BLaER1 treated with 17β-estradiol and CSF1 and Interleukin-3, amounts not matched to agents 10 nM and 100 nM (cell line): Measurements from ENCODE around the gene MRPS12.

Experiments
- H3K27ac ChIP-seq, 11 experiments: shearing (Covaris generic); formaldehyde crosslinking; 2 replicates each; pipeline ENCODE4 v1.8.1; 2022
- H3K27me3 ChIP-seq, 11 experiments: shearing (Covaris generic); formaldehyde crosslinking; 2 replicates each; pipeline ENCODE4 v1.8.1; 2022
- H3K36me3 ChIP-seq, 11 experiments: shearing (Covaris generic); formaldehyde crosslinking; 2 replicates each; pipeline ENCODE4 v1.8.1; 2022
- H3K4me1 ChIP-seq, 10 experiments: shearing (Covaris generic); formaldehyde crosslinking; 2 replicates each; pipeline ENCODE4 v1.8.1; 2022
- H3K4me2 ChIP-seq, 11 experiments: shearing (Covaris generic); formaldehyde crosslinking; 2 replicates each; pipeline ENCODE4 v1.8.1; 2022
- H3K4me3 ChIP-seq, 10 experiments: shearing (Covaris generic); formaldehyde crosslinking; 2 replicates each; pipeline ENCODE4 v1.8.1; 2022
- H3K9ac ChIP-seq, 11 experiments: shearing (Covaris generic); formaldehyde crosslinking; 2 replicates each; pipeline ENCODE4 v1.8.1; 2022
- H3K9me3 ChIP-seq, 11 experiments: shearing (Covaris generic); formaldehyde crosslinking; replicated peaks in 1 of 11; 2 replicates each; pipeline ENCODE4 v1.8.1; 2022
- H4K20me1 ChIP-seq, 11 experiments: shearing (Covaris generic); formaldehyde crosslinking; 2 replicates each; pipeline ENCODE4 v1.8.1; 2022
- Cebpa-rat ChIP-seq, 11 experiments: shearing (Covaris generic); IDR thresholded peaks; 2 replicates each; pipeline ENCODE4 v1.8.1; 2022

The MRPS12 gene

DNA sequence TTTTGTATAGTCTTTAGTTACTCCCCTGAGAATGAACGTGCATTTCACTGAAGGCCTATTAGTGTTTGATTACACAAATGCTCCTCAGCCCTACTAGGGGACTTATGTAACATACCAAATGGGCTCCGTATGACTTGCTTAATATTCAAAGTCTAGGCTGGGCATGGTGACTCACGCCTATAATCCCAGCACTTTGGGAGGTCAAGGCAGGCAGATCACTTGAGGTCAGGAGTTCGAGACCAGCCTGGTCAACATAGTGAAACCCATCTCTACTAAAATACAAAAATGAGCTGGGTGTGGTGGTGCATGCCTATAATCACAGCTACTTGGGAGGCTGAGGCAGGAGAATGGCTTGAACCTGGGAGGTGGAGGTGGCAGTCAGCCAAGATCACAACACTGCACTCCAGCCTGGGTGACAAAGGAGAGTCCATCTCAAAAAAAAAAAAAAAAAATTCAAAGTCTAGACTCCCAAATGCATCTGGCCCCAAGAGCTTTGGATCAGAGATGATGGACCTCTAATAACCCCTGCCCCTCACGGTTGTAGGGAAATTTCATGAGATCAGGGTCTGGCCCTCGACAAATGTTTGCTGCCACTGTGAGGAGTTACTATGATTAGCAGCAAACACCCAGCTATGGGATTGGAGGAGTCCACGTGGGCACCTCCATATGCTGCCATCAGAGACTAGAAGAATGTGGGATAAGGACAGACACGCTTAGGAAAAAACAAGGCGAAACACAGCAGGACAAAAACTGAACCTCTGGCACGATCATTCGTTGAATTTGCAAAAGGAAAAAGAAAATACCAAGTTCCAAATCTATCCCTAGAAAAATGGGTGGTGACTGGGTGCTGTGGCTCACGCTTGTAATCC lies 40.2 kb downstream of the MRPS12 start:
- Histone ChIP-seq H3K27ac (no peak overlapping the region), H3K36me3 (no peaks in the 10 kb centered on the region)

DNA sequence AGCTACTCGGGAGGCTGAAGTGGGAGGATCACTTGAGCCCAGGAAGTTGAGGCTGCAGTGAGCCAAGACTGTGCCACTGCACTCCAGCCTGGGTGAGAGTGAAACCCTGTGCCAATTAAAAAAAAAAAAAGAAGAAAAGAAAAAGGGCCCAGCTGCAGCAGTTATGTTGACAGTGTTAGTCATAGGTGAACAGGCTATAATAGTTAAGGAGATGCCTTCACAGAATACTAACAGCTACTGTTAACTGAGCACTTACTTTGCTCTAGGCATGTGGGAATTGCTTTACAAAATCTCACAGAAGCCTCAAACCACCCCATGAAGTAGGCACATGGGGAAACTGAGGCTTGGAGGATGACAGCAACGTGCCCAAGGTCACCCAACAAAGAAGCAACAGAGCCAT lies 40.9 kb downstream of the MRPS12 start:
- Histone ChIP-seq H3K4me3 (no peak overlapping the region), H3K27me3 (peaks cover 21 to 27% (median 26%) of the 10 kb centered on the region in 11 experiments), H3K9me3 (peaks cover 0 to 8% (median 0%) of the 10 kb centered on the region in 11 experiments; a peak in 2 of 22 replicates), H3K36me3 (no peaks in the 10 kb centered on the region), H3K9ac (no peak overlapping the region), H4K20me1 (no peaks in the 10 kb centered on the region), H3K27ac (no peak overlapping the region), H3K4me1 (peaks cover 0 to 7% (median 0%) of the 10 kb centered on the region in 10 experiments; a peak in 2 of 20 replicates), H3K4me2 (no peak overlapping the region)
- TF ChIP-seq Cebpa-rat (IDR thresholded peaks at IDR 0.05), result no peak

More for the DNA sequence above, 40.2 kb downstream of the MRPS12 start:
- Histone ChIP-seq H3K4me3 (no peak overlapping the region), H4K20me1 (no peaks in the 10 kb centered on the region), H3K9ac (no peak overlapping the region), H3K4me2 (no peak overlapping the region), H3K27me3 (peaks cover 13 to 20% (median 18%) of the 10 kb centered on the region in 11 experiments), H3K4me1 (peaks cover 0 to 7% (median 0%) of the 10 kb centered on the region in 10 experiments; a peak in 2 of 20 replicates), H3K9me3 (peaks cover 0 to 1% (median 0%) of the 10 kb centered on the region in 11 experiments; a peak in 2 of 22 replicates)
- TF ChIP-seq Cebpa-rat (IDR thresholded peaks at IDR 0.05), result no peak

DNA sequence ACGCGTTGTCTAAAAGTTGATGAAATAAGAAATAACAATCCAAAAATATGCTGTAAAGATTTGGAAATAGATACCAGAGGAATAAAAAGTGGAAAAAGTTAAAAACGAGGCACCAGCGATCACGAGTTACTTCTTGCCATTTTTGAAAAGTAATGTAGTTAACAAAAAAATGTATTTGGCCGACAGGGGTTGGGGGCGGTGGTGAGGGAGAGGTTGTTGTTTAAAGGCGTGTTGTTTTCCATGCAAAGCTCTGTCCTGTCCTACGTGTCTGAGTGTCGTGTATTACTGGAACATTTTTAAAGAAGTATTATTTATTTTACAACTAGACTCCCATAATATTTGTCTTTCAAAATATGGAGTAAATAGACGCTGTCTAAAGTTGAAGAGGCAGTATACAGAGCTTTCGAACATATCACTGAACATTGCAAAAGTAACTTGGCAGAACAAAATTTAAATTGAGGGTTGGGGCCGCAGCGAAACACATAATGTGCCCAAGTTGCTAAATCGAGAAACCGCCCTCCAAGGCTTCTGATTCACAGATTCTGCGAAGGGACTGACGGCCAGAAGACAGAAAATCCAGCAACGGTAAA lies 44.0 kb downstream of the MRPS12 start:
- Histone ChIP-seq H3K4me1 (peaks cover 0 to 10% (median 0%) of the 10 kb centered on the region in 10 experiments; a peak in 1 of 20 replicates), H4K20me1 (no peaks in the 10 kb centered on the region), H3K9ac (no peak overlapping the region), H3K36me3 (no peaks in the 10 kb centered on the region), H3K9me3 (peaks cover 3 to 15% (median 7%) of the 10 kb centered on the region in 11 experiments), H3K4me3 (no peak overlapping the region), H3K27ac (no peak overlapping the region), H3K4me2 (no peak overlapping the region), H3K27me3 (peaks cover 21 to 33% (median 27%) of the 10 kb centered on the region in 11 experiments)
- no peak for TF ChIP-seq Cebpa-rat (IDR thresholded peaks at IDR 0.05)

DNA sequence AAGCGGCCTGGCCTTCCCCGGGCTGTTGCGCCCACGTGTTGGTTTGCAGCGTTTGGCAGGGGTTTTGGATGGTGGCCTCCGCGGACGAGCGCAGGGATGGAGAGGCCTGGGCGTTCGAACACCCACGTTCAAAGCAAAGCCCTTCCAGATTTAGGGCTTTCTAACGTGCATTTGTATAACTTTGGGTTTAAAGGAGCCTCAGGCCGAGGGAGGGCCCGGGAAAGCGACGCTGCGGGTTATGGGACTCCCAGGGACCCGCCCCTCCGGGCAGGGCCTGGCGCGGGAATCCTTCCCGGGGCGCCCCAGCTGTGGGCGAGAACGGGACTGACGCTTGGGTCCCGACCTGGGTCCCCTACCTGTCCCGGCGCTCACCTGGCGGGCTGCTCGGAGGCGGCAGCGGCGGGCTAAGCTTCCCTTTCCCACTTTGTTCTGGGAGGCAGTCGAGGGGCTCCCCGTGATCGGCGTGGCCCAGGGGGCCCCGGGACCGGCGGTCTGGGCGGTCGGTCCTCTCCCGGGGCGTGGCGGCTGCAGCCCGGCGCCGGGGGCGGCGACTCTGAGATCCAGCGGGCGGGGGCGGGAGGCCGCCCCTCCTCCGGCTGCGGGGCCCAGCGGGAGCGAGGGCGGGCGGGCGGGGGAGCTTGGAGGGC lies 44.6 kb downstream of the MRPS12 start, which contains the start of gene FBXO17:
Gene FBXO17, minus strand, starts transcription at position 529 of the 647 bp plus-strand sequence. CDS start 25,423 bp downstream, outside the sequence.
- H3K4me3 ChIP-seq, result 0 out of 20 replicates have a peak within 1 kb of the TSS, but pooled peaks of 1 of the 10 experiments have one; percentile 21
- H3K27me3 ChIP-seq, result peaks cover 21 to 33% (median 27%) of the 10 kb centered on the region in 11 experiments
- H3K9me3 ChIP-seq, result peaks cover 9 to 21% (median 14%) of the 10 kb centered on the region in 11 experiments
- H3K27ac ChIP-seq, result no peak within 1 kb of the TSS
- peaks cover 0 to 10% (median 0%) of the 10 kb centered on the region in 10 experiments; a peak in 1 of 20 replicates for H3K4me1 ChIP-seq
- peaks cover 0 to under 1% (median 0%) of the 10 kb centered on the region in 11 experiments; a peak in 1 of 22 replicates for H3K36me3 ChIP-seq
- no peak within 1 kb of the TSS for H3K9ac ChIP-seq
- no peaks in the 10 kb centered on the region for H4K20me1 ChIP-seq
- H3K4me2 ChIP-seq, result peak within 1 kb of the TSS in 4 of 11 experiments; percentile 5 to 55 (median 30); a peak in 7 of 22 replicates
- TF ChIP-seq Cebpa-rat (IDR thresholded peaks at IDR 0.05), result no peak

DNA sequence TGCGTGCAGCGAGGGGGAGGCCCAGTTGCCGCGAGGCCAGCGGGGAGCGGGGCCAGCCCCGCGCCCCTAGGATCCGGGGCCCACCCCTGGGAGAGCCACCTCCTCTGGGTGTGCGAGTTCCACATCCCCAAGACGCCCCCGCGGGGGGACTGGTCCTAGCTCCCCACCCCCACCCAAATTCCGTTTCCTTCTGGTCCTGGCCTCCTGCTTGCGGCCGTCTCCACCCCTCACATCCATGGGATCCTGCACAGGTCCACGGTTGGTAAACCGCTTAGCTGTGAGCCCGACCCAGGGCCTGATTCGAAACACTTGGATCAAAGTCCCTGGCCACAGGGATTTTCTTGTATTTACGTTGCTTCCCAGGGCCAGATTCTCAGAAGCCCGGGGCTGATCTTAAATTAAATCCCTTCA lies 45.1 kb downstream of the MRPS12 start:
- Histone ChIP-seq H3K4me2 (0 out of 22 replicates have a peak overlapping the region, but pooled peaks of 1 of the 11 experiments have one; percentile 29), H3K4me1 (peaks cover 0 to 10% (median 0%) of the 10 kb centered on the region in 10 experiments; a peak in 1 of 20 replicates), H3K27ac (no peak overlapping the region), H3K9me3 (peaks cover 14 to 27% (median 19%) of the 10 kb centered on the region in 11 experiments), H3K4me3 (no peak overlapping the region), H3K36me3 (peaks cover 0 to 6% (median 0%) of the 10 kb centered on the region in 11 experiments; a peak in 2 of 22 replicates), H3K9ac (no peak overlapping the region), H4K20me1 (no peaks in the 10 kb centered on the region), H3K27me3 (peaks cover 21 to 33% (median 27%) of the 10 kb centered on the region in 11 experiments)
- TF ChIP-seq Cebpa-rat (IDR thresholded peaks at IDR 0.05), result no peak

DNA sequence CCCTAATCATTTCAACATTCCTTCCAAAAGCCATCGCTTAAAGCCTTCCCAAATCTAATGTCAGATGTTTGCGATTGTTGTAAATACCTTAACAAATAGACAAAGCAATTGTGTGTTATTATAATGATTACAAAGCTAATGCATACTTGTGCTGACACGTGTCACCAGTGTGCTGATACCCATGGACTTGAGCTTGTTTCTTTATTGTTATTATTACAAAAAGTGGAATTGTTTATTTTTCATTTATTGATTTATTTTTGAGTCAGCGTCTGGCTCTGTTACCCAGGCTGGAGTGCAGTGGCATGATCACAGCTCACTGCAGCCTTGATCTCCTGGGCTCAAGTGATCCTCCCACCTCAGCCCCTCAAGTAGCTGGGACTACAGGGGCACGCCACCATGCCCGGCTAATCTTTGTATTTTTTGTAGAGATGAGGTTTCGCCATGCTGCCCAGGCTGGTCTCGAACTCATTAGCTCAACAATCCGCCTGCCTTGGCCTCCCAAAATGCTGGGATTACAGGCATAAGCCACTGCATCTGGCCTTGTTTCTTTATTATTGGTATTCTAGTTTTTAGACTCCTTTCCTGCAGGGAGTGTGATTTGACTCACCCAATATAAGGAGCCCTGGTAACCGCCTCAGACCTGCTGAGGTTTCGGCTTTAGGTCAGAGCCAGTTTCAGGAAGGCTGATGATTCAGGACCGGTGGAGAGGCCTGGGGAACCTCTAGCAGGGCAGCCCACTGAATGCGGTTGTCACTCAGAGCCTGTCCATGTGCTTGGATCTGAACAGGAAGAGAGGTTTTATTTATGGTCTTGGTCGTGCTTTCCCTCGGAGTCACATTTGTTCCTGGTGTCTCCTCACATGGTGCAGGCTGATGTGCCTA lies 46.9 kb downstream of the MRPS12 start:
- Histone ChIP-seq H3K4me1 (peaks cover 0 to 10% (median 0%) of the 10 kb centered on the region in 10 experiments; a peak in 1 of 20 replicates), H3K27ac (no peak overlapping the region), H3K9me3 (peaks cover 23 to 40% (median 31%) of the 10 kb centered on the region in 11 experiments), H3K27me3 (peaks cover 21 to 33% (median 27%) of the 10 kb centered on the region in 11 experiments), H4K20me1 (no peaks in the 10 kb centered on the region), H3K36me3 (peaks cover 0 to 6% (median 0%) of the 10 kb centered on the region in 11 experiments; a peak in 2 of 22 replicates), H3K9ac (no peak overlapping the region), H3K4me3 (no peak overlapping the region), H3K4me2 (peak overlapping the region in 2 of 11 experiments; percentile 3 to 10; a peak in 2 of 22 replicates)
- no peak for TF ChIP-seq Cebpa-rat (IDR thresholded peaks at IDR 0.05)

DNA sequence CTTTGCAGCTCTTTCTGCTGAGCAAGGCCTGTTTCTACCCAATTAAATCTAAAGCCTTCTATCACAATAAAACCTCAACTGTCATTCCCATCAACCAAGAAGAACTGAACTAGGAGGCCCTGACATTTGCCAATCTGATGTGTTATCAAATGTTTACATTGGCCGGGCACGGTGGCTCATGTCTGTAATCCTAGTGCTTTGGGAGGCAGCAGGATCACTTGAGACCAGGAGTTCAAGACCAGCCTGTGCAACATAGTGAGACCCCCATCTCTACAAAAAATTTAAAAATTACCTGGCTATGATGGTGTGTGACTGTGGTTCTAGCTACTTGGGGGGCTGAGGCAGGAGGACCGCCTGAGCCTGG lies 47.6 kb downstream of the MRPS12 start:
- Histone ChIP-seq H4K20me1 (no peaks in the 10 kb centered on the region), H3K27me3 (peaks cover 21 to 33% (median 27%) of the 10 kb centered on the region in 11 experiments), H3K27ac (no peak overlapping the region), H3K4me2 (peak overlapping the region in 2 of 11 experiments; percentile 3 to 10; a peak in 2 of 22 replicates), H3K4me3 (no peak overlapping the region), H3K9ac (no peak overlapping the region), H3K9me3 (peaks cover 23 to 40% (median 31%) of the 10 kb centered on the region in 11 experiments), H3K4me1 (peaks cover 0 to 10% (median 0%) of the 10 kb centered on the region in 10 experiments; a peak in 1 of 20 replicates), H3K36me3 (peaks cover 0 to 6% (median 0%) of the 10 kb centered on the region in 11 experiments; a peak in 2 of 22 replicates)
- TF ChIP-seq Cebpa-rat (IDR thresholded peaks at IDR 0.05), result no peak
